Mammary epithelial cell (primary cell): ENCODE data around the gene C6orf15.

Source experiments
- EZH2 ChIP-seq: IDR thresholded peaks from 2 replicates; pipeline ENCODE4 v1.6.1; 2012; ENCODE audit warnings: low read length, inconsistent platforms, borderline replicate concordance
- TF ChIP-seq, protein P1 (sequence below), 2 donors: IDR thresholded peaks in 1 of 2; conservative IDR thresholded peaks in 1 of 2; 2 replicates each; pipeline ENCODE4 v1.5.1; 2011 to 2012; ENCODE audit warnings: inconsistent platforms in 2 of 2, low read length in 2 of 2, mild to moderate bottlenecking in 2 of 2, control low read depth in 1 of 2, low read depth in 1 of 2; ENCODE audit not compliant: insufficient read depth in 1 of 2; ENCODE audit errors: extremely low read depth in 1 of 2

DNA sequence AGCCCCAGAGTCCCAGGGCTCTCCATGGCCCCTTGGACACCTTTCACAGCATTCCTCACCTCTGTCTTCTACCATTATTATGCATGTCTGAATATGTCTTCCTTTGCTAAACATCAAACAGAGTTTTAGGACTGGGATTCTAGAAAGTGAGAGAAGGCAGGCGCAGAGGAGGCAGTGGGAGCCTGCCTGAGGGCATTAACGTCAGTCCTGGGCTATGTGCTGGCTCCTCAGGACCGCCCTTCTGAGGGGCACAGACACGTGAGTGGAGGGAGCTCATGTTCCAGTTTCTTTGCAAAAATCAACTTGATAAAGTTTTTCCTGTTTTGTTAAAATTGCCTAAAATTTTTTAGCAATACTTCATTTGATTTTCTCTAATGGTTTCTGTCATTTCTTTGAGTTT, 38.0 kb downstream of the C6orf15 start:
- no peak for TF ChIP-seq EZH2
- TF ChIP-seq, protein P1, sequence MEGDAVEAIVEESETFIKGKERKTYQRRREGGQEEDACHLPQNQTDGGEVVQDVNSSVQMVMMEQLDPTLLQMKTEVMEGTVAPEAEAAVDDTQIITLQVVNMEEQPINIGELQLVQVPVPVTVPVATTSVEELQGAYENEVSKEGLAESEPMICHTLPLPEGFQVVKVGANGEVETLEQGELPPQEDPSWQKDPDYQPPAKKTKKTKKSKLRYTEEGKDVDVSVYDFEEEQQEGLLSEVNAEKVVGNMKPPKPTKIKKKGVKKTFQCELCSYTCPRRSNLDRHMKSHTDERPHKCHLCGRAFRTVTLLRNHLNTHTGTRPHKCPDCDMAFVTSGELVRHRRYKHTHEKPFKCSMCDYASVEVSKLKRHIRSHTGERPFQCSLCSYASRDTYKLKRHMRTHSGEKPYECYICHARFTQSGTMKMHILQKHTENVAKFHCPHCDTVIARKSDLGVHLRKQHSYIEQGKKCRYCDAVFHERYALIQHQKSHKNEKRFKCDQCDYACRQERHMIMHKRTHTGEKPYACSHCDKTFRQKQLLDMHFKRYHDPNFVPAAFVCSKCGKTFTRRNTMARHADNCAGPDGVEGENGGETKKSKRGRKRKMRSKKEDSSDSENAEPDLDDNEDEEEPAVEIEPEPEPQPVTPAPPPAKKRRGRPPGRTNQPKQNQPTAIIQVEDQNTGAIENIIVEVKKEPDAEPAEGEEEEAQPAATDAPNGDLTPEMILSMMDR (conservative IDR thresholded peaks at IDR 0.05 in 1 of 2, IDR thresholded peaks at IDR 0.05 in 1 of 2; ENCODE audit: extremely low read depth in 1 of 2, insufficient read depth in 1 of 2, low read depth in 1 of 2, low read length in 2 of 2) = no peak
